PC-3 (cell line): Measurements from ENCODE around the gene NOSIP.

Experiments
- CTCF ChIP-seq: fragments of 300-600 bp; sonication (generic); conservative IDR thresholded peaks from 2 replicates; pipeline ENCODE4 v1.5.1; 2017; ENCODE audit warnings: antibody characterized with exemption, low read depth, mild to moderate bottlenecking, low read length
- EZH2 ChIP-seq: fragments of 300-600 bp; sonication (generic); IDR thresholded peaks from one replicate; pipeline ENCODE4 v1.6.1; 2017; ENCODE audit warnings: antibody characterized with exemption, mild to moderate bottlenecking, low read length; ENCODE audit not compliant: unreplicated experiment

DNA sequence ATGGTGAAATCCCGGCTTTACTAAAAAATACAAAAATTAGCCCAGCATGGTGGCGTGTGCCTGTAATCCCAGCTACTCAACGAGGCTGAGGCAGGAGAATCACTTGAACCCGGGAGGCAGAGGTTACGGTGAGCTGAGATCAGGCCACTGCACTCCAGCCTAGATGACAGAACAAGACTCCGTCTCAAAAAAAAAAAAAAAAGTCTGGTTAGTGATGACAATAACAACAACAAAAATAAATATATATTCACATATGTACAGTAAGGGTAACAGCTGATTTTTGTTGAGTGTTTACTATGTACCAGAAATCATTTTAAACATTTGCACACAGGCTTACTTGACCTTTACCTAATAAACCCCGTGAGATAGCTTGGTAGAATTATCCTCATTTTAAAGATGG is 36.6 kb upstream of the NOSIP start:
- TF ChIP-seq CTCF (no peak), EZH2 (no peak)
